K562 (cell line): ENCODE measurements around the gene RASL10B.

ENCODE experiments used
- BCLAF1 ChIP-seq, 2 experiments: fragments of 450-650 bp in 1 of 2; IDR thresholded peaks; 2 replicates each; pipeline ENCODE4 v1.6.1; 2011 to 2017; ENCODE audit warnings: low read depth in 2 of 2, antibody characterized with exemption in 1 of 2, borderline replicate concordance in 1 of 2, low read length in 1 of 2, mild to moderate bottlenecking in 1 of 2, mixed read lengths in 1 of 2; ENCODE audit not compliant: control insufficient read depth in 1 of 2
- CTCF ChIP-seq, 3 experiments: IDR thresholded peaks in 2 of 3; conservative IDR thresholded peaks in 1 of 3; 2 replicates each; pipeline ENCODE4 v1.5.1; 2011 to 2012; ENCODE audit warnings: low read length in 3 of 3, mild to moderate bottlenecking in 3 of 3, control low read depth in 2 of 3, improper control_type of control experiment in 1 of 3, inconsistent platforms in 1 of 3, low read depth in 1 of 3, mixed read lengths in 1 of 3, moderate library complexity in 1 of 3; ENCODE audit not compliant: insufficient read depth in 2 of 3
- ETV6 ChIP-seq, 3 experiments: fragments of 150-350 bp in 1 of 3; sonication (generic) in 1 of 3; formaldehyde crosslinking in 1 of 3; IDR thresholded peaks; 2 replicates each; pipeline versions ENCODE4 v1.6.1 to v1.8.0; 2014 to 2022; ENCODE audit warnings: borderline replicate concordance in 2 of 3, low read depth in 2 of 3, antibody characterized with exemption in 1 of 3, low read length in 1 of 3, mild to moderate bottlenecking in 1 of 3, missing genetic modification reagents in 1 of 3
- EZH2 ChIP-seq: IDR thresholded peaks from 2 replicates; pipeline ENCODE4 v1.6.1; 2012; ENCODE audit warnings: low read depth, mild to moderate bottlenecking, inconsistent platforms, low read length, borderline replicate concordance
- GABPA ChIP-seq: fragments of 200-800 bp; sonication (Bioruptor generic); conservative IDR thresholded peaks from 2 replicates; pipeline ENCODE4 v1.6.1; 2016; ENCODE audit warnings: low read depth, missing genetic modification characterization, missing compliant biosample characterization
- HNRNPL ChIP-seq: fragments of 200-400 bp; formaldehyde crosslinking; IDR thresholded peaks from 2 replicates; pipeline ENCODE4 v1.6.1; 2017; ENCODE audit warnings: low read depth, mild to moderate bottlenecking, low read length
- POLR2A ChIP-seq: fragments of 450-650 bp; conservative IDR thresholded peaks from 2 replicates; pipeline ENCODE4 v1.6.1; 2016
- ZC3H4 ChIP-seq: sonication (generic); formaldehyde crosslinking; IDR thresholded peaks from 2 replicates; pipeline ENCODE4 v1.9.0; 2021; ENCODE audit warnings: missing genetic modification reagents, borderline replicate concordance
- ZSCAN32 ChIP-seq: fragments of 450-650 bp; formaldehyde crosslinking; IDR thresholded peaks from 2 replicates; pipeline ENCODE4 v1.4.0; 2020; ENCODE audit warnings: mild to moderate bottlenecking, moderate library complexity

GRCh38 chr17:35735036-35735805, 3.8 kb downstream of the RASL10B start:
- TF ChIP-seq EZH2 = no peak
- TF ChIP-seq HNRNPL = no peak
- no peak for TF ChIP-seq POLR2A
- TF ChIP-seq ZSCAN32 = no peak
- TF ChIP-seq BCLAF1 (IDR thresholded peaks at IDR 0.05; ENCODE audit: borderline replicate concordance in 1 of 2, control insufficient read depth in 1 of 2, low read depth in 2 of 2, low read length in 1 of 2) = no peak
- no peak for TF ChIP-seq ETV6 (IDR thresholded peaks at IDR 0.05; ENCODE audit: borderline replicate concordance in 1 of 2, low read depth in 2 of 2, low read length in 1 of 2)
- no peak for TF ChIP-seq ETV6 (CRISPR knock-in tag; IDR thresholded peaks at IDR 0.05; ENCODE audit: borderline replicate concordance)
- no peak for TF ChIP-seq ZC3H4 (CRISPR knock-in tag)
- no peak for TF ChIP-seq GABPA (tag)
- TF ChIP-seq CTCF (IDR thresholded peaks at IDR 0.05 in 2 of 3, conservative IDR thresholded peaks at IDR 0.05 in 1 of 3; ENCODE audit: insufficient read depth in 2 of 3, low read depth in 1 of 3, low read length in 3 of 3) = no peak
